Measurements from ENCODE around the gene OR1J2. TPM values are rescaled to one million over a fixed set of nuclear protein-coding genes. Genes with fewer than 3 reads are reported as not detected.

Gene OR1J2
- total and polyA plus RNA-seq, 2 of the 8 experiments (the other 6 are each of a cell fraction or from before 2014, with no cell fraction given) = not detected

- no peak overlapping the region for H3K14ac ChIP-seq (ENCODE audit: insufficient read length)
- H3K56ac ChIP-seq (replicated peaks; ENCODE audit: insufficient read length, low read depth, low read length) = no peak overlapping the region
- H3K79me1 ChIP-seq (ENCODE audit: low read depth, low read length) = no peaks in the 10 kb centered on the region
- no peak overlapping the region for H4K8ac ChIP-seq (ENCODE audit: extremely low read depth, insufficient read depth, low read length)
- ChIA-PET CTCF (ENCODE audit: partially characterized antibody) (interaction anchor here (0.8 kb wide), 1 partner anchor 273 kb away, joined by 3 read pairs; no protein-coding TSS in a partner anchor), POLR2A (ENCODE audit: partially characterized antibody) (no interaction called here)
- no peak overlapping the region for H2BK20ac ChIP-seq (ENCODE audit: low read length)
- H2BK5ac ChIP-seq (ENCODE audit: low read depth, low read length) = no peak overlapping the region
- no peak overlapping the region for H4K91ac ChIP-seq (replicated peaks; ENCODE audit: insufficient read length, low read length)
- 95% methylated on average over 1 of the region's 1 CpG; no CpG with 5 or more reads in 1 of the 2 experiments for WGBS, 2 experiments (ENCODE audit: extremely low coverage in 1 of 2, insufficient coverage in 1 of 2, insufficient read length in 1 of 2, insufficient replicate concordance in 2 of 2, low coverage in 1 of 2, low lambda C conversion rate in 2 of 2, missing lambda C conversion rate in 1 of 2)
- H3K4ac ChIP-seq (replicated peaks; ENCODE audit: insufficient read length, low read depth, low read length) = no peak overlapping the region
- no peak overlapping the region for H2BK12ac ChIP-seq (ENCODE audit: low read depth, low read length)
- no peak overlapping the region for H4K5ac ChIP-seq (ENCODE audit: insufficient read length, low read depth, low read length)
- H4K20me1 ChIP-seq (replicated peaks in 1 of 2; ENCODE audit: control insufficient read depth in 1 of 2, insufficient read depth in 2 of 2, low read length in 2 of 2) = no peaks in the 10 kb centered on the region
- H3K27ac ChIP-seq (ENCODE audit: low read depth, low read length) = no peak overlapping the region
- no peak overlapping the region for H3K23ac ChIP-seq (ENCODE audit: insufficient read length)
- H2AFZ ChIP-seq (ENCODE audit: low read length) = no peak overlapping the region
- H3K4me3 ChIP-seq (ENCODE audit: extremely low read depth in 1 of 4, insufficient read depth in 2 of 4, low read depth in 3 of 4, low read length in 4 of 4) = no peak overlapping the region
- H3K18ac ChIP-seq (ENCODE audit: extremely low read depth, low read length) = no peak overlapping the region
- FAIRE-seq = no peak
- no peaks in the 10 kb centered on the region for H3K27me3 ChIP-seq (replicated peaks in 1 of 4; ENCODE audit: control insufficient read depth in 3 of 4, extremely low read depth in 1 of 4, insufficient read depth in 3 of 4, low read length in 3 of 4)
- H3K9ac ChIP-seq (replicated peaks in 1 of 4; ENCODE audit: extremely low read depth in 1 of 4, low read depth in 3 of 4, low read length in 3 of 4) = no peak overlapping the region
- no peak for DNase-seq (ENCODE audit: low read depth in 1 of 2, low spot score in 2 of 2)
- no peaks in the 10 kb centered on the region for H3K4me1 ChIP-seq (replicated peaks in 1 of 4; ENCODE audit: control insufficient read depth in 3 of 4, insufficient read depth in 4 of 4, low read length in 3 of 4)
- no peak overlapping the region for H2BK120ac ChIP-seq (replicated peaks; ENCODE audit: low read depth, low read length)
- no peak overlapping the region for H3K4me2 ChIP-seq (ENCODE audit: insufficient read depth in 1 of 2, low read depth in 2 of 2, low read length in 2 of 2)
- no peak overlapping the region for H2AK5ac ChIP-seq (ENCODE audit: low read depth, low read length)
- peaks cover 13 to 36% of the 10 kb centered on the region in 2 experiments for H3K9me3 ChIP-seq (ENCODE audit: insufficient read depth in 2 of 2, low read depth in 1 of 2, low read length in 1 of 2)
- H3K23me2 ChIP-seq (ENCODE audit: low read depth, low read length) = no peaks in the 10 kb centered on the region
- no peak overlapping the region for H2BK15ac ChIP-seq (ENCODE audit: low read length)
- no peaks in the 10 kb centered on the region for H3K79me2 ChIP-seq (ENCODE audit: control insufficient read depth in 1 of 2, insufficient read depth in 2 of 2, low read length in 2 of 2)
- no peak for TF ChIP-seq YY1 (IDR thresholded peaks at IDR 0.05; ENCODE audit: low read depth, low read length)
- TF ChIP-seq RXRA (IDR thresholded peaks at IDR 0.05; ENCODE audit: insufficient read depth, low read depth, low read length) = no peak
- no peak for TF ChIP-seq CHD2 (IDR thresholded peaks at IDR 0.05; ENCODE audit: low read length)
- TF ChIP-seq, protein P1, sequence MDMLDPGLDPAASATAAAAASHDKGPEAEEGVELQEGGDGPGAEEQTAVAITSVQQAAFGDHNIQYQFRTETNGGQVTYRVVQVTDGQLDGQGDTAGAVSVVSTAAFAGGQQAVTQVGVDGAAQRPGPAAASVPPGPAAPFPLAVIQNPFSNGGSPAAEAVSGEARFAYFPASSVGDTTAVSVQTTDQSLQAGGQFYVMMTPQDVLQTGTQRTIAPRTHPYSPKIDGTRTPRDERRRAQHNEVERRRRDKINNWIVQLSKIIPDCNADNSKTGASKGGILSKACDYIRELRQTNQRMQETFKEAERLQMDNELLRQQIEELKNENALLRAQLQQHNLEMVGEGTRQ (IDR thresholded peaks at IDR 0.05; ENCODE audit: low read length) = no peak
- TF ChIP-seq NANOG (IDR thresholded peaks at IDR 0.05; ENCODE audit: insufficient read depth, low read depth, low read length, poor library complexity, severe bottlenecking) = no peak
- TF ChIP-seq ASH2L (IDR thresholded peaks at IDR 0.05; ENCODE audit: low read length) = no peak
- TF ChIP-seq POLR2AphosphoS5 (IDR thresholded peaks at IDR 0.05; ENCODE audit: low read depth, low read length) = no peak
- no peak for TF ChIP-seq CTBP2 (IDR thresholded peaks at IDR 0.05; ENCODE audit: borderline replicate concordance, insufficient read depth, insufficient read length, low read length)
- no peak for TF ChIP-seq RAD21 (IDR thresholded peaks at IDR 0.05 in 1 of 2, conservative IDR thresholded peaks at IDR 0.05 in 1 of 2; ENCODE audit: low read depth in 2 of 2, low read length in 2 of 2)
- TF ChIP-seq TAF1 (IDR thresholded peaks at IDR 0.05; ENCODE audit: low read depth, low read length) = no peak
- TF ChIP-seq SP4 (IDR thresholded peaks at IDR 0.05; ENCODE audit: low read length) = no peak
- TF ChIP-seq PHF8 (conservative IDR thresholded peaks at IDR 0.05; ENCODE audit: low read depth, low read length) = no peak
- H3K36me3 ChIP-seq (ENCODE audit: control insufficient read depth in 2 of 4, insufficient read depth in 4 of 4, low read length in 3 of 4) = no peaks in the 10 kb centered on the region
These were observed 25.5 kb downstream of the OR1J2 start for GRCh38 chr9:122536134-122536533.

Measured in H1 (cell line).